EL (cell line): Measurements from ENCODE around the gene ABHD8.
"Not testable (repeated sequence)": the region's sequence is repeated elsewhere in the genome, so short reads cannot be mapped to it uniquely, and the experiment has no call there.

ENCODE experiments used
- DNase-seq: peaks from one replicate; pipeline ENCODE4 v3.0.0-alpha.2; 2016

The ABHD8 gene

DNA sequence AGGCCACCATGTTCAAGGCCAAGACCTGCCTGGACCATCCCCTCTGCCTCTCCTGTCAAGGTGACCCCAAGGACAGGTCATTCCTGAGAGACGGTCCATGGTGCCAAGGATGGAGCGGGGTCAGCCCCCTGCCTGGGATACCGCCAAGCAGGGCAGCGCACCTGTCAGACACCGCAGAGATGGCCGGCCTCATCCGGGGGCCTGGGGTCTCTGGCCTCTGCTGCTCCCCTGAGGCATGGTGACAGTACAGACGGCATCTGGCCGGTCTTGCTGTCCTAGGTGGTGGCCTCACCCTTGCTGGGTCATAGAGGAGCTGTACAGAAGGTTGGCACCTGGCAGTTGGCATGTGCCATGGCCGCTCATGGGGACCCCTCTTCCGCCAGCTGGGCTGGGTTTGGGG lies 17.2 kb upstream of the ABHD8 start:
- DNase-seq, result no peak

DNA sequence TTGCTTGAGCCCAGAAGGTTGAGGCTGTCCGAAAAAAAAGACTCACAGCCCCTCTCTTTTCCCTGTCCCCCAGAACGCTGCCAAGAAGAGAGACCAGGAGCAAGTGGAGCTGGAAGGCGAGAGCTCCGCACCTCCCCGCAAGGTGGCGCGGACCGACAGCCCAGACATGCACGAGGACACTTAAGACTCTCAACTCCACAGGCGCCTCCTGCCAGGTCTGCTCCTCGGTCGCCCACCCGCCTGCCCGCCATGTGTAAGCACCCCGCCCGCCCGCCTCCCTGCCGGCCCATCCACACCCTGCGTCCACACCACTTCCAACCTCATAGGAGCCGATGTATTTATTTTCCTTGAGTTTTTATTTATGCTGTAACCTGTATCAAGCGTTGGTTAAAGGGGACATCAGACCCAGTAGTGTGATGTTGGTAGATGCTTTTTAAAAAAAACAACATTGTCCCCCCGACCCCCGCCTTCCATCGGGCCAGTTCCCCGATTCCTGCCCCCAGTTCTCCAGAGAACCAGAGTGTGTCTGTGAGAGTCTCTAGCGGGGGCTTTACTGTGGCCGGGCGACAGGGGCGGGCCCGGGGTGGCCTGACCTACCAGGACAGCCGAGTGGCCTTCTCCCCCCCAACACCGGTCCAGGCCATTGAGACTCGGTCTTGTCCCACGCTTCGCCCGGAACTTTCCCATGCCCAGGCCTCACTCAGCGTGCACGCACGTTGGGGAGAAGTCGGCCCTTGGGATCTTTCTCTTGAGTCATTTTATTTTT lies 16.4 kb upstream of the ABHD8 start:
- DNase-seq, result no peak

- DNase-seq, result no peak
These were observed 15.7 kb upstream of the ABHD8 start for GRCh38 chr19:17318966-17319365.

- no peak for DNase-seq
These were observed 10.9 kb upstream of the ABHD8 start for GRCh38 chr19:17314007-17314593.

GRCh38 chr19:17312189-17313113 lies 9.2 kb upstream of the ABHD8 start:
- DNase-seq, result no peak

DNA sequence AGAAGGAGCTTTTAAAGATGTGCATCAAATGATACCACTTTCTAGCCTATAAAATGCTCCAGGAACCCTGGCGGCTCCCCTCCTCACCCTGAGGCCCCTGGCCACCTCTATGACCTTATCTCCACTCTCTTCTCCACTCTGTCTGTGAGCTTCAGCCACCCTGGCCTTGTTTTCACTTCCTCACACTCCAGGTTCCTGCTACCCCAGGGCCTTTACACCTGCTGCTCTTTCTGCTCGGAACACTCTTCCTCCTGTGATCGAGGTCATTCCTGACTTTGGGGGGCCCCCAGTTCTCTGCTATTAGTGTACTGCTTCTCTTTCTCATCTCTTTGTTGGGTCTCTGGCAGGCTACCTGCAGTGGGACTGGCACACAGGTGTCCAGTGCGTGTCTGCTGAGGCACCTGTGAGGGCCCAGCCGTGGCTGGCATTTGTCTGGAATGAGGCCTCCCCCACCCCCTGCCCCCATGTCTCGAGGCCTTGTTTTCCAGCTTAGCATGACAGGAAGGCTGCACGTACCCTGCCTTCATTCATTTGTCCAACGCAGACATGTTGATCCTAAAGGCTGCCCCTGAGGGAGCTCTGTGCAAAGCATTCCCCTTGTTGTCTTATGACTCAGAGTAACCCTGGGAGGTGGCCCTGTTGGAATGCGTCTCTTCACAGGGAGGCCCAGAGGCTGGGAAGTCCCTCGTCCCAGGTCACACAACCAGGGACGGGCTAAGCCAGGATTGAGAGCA lies 8.4 kb upstream of the ABHD8 start:
- peak; percentile 89 for DNase-seq

- DNase-seq, result no peak
These were observed 6.8 kb upstream of the ABHD8 start for GRCh38 chr19:17309965-17310461.

GRCh38 chr19:17309198-17309964 lies 6.2 kb upstream of the ABHD8 start, which contains the start of gene DDA1:
Gene DDA1, plus strand, starts transcription at chr19:17309563. Its CDS starts 92 bp downstream, at chr19:17309655.
- DNase-seq, result peak; percentile 100

DNA sequence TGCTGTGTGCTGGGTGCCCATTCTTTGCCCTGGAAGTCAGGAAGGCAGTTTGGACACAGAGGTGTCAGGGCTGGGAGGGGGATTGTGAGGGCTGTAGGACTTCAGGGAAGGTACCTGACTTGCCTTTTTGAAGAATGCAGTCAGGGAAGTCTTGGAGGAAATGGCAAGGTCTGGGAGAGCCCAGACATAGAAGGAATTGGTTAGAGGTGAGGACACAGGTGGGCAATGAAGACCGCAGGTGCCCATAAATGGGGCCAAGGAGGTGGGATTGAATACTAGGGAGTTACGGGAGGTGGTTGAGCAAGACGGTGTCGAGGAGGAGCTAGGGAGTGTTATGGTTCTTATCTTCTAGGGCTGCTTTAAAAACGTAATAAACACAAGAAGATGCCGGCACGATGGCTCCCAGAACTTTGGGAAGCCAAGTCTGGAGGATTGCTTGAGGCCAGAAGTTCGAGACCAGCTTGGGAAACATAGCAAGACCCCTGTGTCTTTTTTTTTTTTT lies 4.7 kb upstream of the ABHD8 start:
- DNase-seq, result no peak

GRCh38 chr19:17306285-17306714 lies 3.1 kb upstream of the ABHD8 start:
- DNase-seq, result no peak

DNA sequence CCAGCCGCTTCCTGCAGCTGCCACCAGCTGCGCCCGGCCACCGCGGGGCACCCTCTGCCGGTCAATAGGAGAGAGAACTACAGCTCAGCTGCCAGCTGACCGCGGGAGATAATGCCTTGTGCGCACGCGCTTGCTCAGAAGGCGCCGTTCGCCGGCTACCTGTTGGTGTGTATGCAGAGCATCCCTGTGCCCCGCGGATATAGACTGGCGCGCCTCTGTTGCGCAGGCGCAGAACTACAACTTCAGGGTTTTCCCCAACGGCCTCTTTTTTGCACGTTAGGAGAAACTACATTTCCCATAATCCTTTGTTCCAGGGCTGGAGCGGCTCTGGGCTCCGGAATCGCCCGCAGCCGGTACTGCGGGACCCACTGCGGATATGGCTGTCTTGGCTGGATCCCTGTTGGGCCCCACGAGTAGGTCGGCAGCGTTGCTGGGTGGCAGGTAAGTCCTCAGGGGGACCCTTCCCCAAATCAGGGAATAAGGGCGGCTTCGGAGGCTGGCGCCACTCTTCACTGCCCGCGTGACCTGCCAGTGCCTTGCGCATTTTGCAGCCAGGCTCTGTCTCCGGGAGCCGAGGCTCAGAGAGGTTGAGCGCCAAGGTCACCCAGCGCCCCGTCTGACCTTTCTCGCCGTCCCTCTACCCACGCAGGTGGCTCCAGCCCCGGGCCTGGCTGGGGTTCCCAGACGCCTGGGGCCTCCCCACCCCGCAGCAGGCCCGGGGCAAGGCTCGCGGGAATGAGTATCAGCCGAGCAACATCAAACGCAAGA lies 2.5 kb upstream of the ABHD8 start, which contains the start of gene MRPL34:
TSS of gene MRPL34 (plus strand) at position 356 of the 768 bp plus-strand sequence. CDS start at position 377, 21 bp downstream.
- peak; percentile 99 for DNase-seq

DNA sequence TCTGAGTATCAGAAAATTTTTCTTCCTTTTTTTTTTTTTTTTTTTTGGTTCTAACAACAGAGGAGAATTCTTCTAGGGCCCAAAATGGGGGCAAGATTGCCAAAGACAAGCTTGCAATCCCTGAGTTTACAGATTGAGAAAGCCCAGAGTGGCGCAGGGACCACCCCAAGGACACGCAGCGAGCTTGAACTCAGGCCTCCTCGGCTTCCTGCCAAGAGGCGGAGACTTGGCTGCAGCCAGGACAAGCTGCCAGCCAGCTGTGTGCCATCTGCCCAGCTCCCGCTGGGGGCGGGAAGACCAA lies 1.9 kb upstream of the ABHD8 start:
- no peak for DNase-seq

GRCh38 chr19:17304386-17305215 lies 1.4 kb upstream of the ABHD8 start:
- no peak for DNase-seq

DNA sequence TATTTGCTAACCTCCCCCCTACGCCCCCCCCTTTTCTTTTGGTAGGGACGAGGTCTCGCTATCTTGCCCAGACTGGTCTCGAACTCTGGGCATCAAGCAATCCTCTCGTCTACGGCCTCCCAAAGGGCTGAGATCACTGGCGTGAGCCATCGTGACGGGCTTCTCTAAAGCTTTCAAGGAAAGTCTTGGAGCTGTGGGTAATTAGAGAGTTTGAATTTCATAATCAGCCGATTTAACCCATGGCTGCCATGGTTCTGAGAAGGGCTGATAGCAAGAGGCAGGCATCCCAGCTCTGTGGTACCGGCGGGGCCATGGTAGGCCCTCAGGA lies 679 bp upstream of the ABHD8 start:
- DNase-seq, result no peak

GRCh38 chr19:17302391-17303166 lies 646 bp downstream of the ABHD8 start:
- no peak for DNase-seq

DNA sequence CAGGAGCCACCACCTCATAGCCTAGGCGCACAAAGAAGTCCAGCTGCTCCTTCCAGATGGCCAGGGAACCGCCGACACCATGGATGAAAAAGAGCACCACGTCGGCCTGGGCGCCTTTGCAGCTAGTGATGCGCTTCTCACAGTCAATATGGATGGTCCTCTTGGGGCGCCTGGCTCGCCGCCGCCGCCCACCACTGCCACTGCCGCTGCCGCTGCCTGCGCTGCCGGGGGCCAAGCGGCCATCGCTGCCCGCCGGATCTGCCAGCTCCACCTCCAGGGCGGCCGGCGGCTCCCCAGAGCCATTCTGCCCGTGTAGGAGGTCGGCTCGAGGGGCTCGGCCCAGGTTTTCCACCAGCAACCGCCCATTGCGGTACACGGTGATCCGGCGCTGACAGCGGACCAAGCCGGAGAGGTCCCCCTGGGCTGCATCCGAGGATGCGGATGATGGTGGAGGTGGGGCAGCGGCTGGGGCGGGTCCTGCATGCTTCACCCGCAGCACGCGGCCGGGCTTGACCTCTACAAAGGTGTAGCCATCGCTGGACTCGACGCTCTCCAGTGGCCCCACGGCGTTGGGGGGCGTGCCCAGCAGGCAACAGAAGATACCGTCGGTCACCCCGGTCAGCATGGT lies 2.1 kb downstream of the ABHD8 start:
- DNase-seq, result no peak

DNA sequence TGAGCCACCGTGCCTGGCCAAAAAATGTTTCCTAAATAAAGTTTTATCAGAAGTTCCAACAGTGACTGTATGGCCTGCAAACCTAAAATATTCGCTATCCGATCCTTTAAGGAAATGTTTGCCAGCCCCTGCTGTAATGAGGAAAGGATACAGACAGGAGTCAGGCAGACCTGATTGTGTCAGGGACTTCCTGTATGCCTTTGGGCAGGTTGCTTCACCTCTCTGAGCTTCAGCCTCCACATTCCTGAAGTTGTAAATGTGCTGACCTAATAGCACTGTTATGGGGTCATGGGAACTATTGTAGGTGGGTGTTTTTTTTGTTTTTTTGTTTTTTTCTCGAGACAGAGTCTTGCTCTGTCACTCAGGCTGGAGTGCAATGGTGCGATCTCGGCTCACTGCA lies 6.2 kb downstream of the ABHD8 start:
- peak; percentile 37 for DNase-seq

DNA sequence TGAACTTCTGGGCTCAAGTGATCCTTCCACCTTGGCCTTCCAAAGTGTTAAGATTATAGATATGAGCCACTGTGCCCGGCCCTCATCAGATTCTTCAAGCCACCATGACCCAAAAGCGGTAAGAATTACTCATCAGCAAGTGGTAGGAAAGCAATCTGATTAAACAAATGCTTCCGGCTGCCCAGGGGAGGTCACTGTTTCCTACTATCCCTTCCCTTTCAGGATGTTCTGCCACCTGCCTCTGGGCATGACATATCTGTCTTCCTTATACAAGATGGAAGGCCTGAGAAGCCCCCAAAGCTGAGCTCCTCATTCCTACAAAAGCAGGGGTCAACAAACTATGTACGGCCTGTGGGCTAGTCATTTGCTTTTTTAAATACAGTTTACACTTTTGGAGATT lies 7.0 kb downstream of the ABHD8 start:
- DNase-seq, result peak; percentile 72

DNA sequence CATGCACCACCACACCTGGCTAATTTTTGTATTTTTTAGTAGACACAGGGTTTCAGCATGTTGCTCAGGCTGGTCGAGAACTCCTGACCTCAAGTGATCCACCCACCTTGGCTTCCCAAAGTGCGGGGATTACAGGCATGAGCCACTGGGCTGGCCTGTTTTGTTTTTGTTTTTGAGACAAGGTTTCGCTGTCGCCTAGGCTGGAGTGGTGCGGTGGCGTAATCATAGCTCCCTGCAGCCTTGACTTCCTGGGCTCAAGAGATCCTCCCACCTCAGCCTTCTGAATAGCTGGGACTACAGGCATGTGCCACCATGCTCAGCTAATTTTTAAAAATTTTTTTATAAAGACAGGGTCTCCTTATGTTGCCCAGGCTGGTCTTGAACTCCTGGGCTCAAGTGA lies 7.7 kb downstream of the ABHD8 start:
- not testable (repeated sequence) for DNase-seq
